PFSK-1 (cell line): ENCODE data around the gene RUNDC3A.

ENCODE experiments used
- POLR2AphosphoS5 ChIP-seq: IDR thresholded peaks from 2 replicates; pipeline ENCODE4 v1.6.1; 2012; ENCODE audit warnings: low read depth, mild to moderate bottlenecking, control low read depth, low read length, moderate library complexity
- SIN3A ChIP-seq: IDR thresholded peaks from 2 replicates; pipeline ENCODE4 v1.6.1; 2012; ENCODE audit warnings: mild to moderate bottlenecking, low read length, moderate library complexity, borderline replicate concordance; ENCODE audit not compliant: insufficient read depth
- TAF1 ChIP-seq: IDR thresholded peaks from 2 replicates; pipeline ENCODE4 v1.6.1; 2012; ENCODE audit warnings: low read length, control low read depth, borderline replicate concordance; ENCODE audit not compliant: insufficient read depth
- TF ChIP-seq, protein P1 (sequence below), 2 experiments: IDR thresholded peaks; 2 replicates each; pipeline versions ENCODE4 v1.6.1 to v1.8.0; 2011 to 2012; ENCODE audit warnings: low read depth in 2 of 2, low read length in 2 of 2, control low read depth in 1 of 2, inconsistent platforms in 1 of 2, mild to moderate bottlenecking in 1 of 2, moderate library complexity in 1 of 2; ENCODE audit not compliant: insufficient read depth in 1 of 2

DNA sequence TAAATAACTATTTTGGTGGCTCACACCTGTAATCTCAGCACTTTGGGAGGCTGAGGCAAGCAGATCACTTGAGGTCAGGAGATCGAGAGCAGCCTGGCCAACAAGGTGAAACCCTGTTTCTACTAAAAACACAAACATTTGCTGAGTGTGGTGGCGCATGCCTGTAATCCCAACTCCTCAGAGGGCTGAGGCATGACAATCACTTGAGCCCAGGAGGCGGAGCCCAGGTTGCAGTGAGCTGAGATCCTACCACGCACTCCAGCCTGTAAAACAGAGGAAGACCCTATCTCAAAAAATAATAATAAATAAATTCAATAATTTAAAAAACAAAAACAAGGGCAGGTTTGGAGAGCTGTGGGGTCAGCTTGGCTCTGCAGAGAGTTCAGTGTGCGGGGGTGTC lies 34.8 kb upstream of the RUNDC3A start:
- TF ChIP-seq TAF1 (no peak), POLR2AphosphoS5 (no peak), SIN3A (no peak)
- TF ChIP-seq, protein P1, sequence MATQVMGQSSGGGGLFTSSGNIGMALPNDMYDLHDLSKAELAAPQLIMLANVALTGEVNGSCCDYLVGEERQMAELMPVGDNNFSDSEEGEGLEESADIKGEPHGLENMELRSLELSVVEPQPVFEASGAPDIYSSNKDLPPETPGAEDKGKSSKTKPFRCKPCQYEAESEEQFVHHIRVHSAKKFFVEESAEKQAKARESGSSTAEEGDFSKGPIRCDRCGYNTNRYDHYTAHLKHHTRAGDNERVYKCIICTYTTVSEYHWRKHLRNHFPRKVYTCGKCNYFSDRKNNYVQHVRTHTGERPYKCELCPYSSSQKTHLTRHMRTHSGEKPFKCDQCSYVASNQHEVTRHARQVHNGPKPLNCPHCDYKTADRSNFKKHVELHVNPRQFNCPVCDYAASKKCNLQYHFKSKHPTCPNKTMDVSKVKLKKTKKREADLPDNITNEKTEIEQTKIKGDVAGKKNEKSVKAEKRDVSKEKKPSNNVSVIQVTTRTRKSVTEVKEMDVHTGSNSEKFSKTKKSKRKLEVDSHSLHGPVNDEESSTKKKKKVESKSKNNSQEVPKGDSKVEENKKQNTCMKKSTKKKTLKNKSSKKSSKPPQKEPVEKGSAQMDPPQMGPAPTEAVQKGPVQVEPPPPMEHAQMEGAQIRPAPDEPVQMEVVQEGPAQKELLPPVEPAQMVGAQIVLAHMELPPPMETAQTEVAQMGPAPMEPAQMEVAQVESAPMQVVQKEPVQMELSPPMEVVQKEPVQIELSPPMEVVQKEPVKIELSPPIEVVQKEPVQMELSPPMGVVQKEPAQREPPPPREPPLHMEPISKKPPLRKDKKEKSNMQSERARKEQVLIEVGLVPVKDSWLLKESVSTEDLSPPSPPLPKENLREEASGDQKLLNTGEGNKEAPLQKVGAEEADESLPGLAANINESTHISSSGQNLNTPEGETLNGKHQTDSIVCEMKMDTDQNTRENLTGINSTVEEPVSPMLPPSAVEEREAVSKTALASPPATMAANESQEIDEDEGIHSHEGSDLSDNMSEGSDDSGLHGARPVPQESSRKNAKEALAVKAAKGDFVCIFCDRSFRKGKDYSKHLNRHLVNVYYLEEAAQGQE (IDR thresholded peaks at IDR 0.05; ENCODE audit: insufficient read depth in 1 of 2, low read depth in 2 of 2, low read length in 2 of 2), result no peak
